ENCODE data around the gene NR1D1. TPM values are rescaled to one million over a fixed set of nuclear protein-coding genes. Genes with fewer than 3 reads are reported as not detected.
A peak's percentile ranks its signal among the peaks of the same experiment; 100 is the strongest.
"Not testable (repeated sequence)": the region's sequence is repeated elsewhere in the genome, so short reads cannot be mapped to it uniquely, and the experiment has no call there.

Gene NR1D1
- 10 to 100 TPM in 1 of 4 donors, 1 to 10 TPM in 3; 2.0 to 92.1 (median 4.7) TPM for total RNA-seq

GRCh38 chr17:40100419-40100668 lies at the start of gene NR1D1:
TSS of gene NR1D1 (minus strand) at chr17:40100589. CDS start at chr17:40100094, 495 bp downstream.
- H3K27ac ChIP-seq, result peak within 1 kb of the TSS; percentile 90 to 99
- no peaks in the 10 kb centered on the region for H3K27me3 ChIP-seq
- intact Hi-C loops (cut with DNase I; ENCODE audit: low total_unique reads), result no loop called here
- TF ChIP-seq CTCF (IDR thresholded peaks at IDR 0.05) (peak in 1 of 4 experiments; percentile 3), POLR2A (IDR thresholded peaks at IDR 0.05) (peak in 1 of 2 donors; percentile 92)
- no peak for DNase-seq
- H3K4me1 ChIP-seq, result peaks cover 46 to 47% of the 10 kb centered on the region in 2 donors
- H3K9me3 ChIP-seq, result no peaks in the 10 kb centered on the region
- no peaks in the 10 kb centered on the region for H3K36me3 ChIP-seq
- H3K4me3 ChIP-seq, result peak within 1 kb of the TSS; percentile 59 to 73

- Histone ChIP-seq H3K36me3 (no peaks in the 10 kb centered on the region), H3K27ac (no peak overlapping the region), H3K4me1 (no peaks in the 10 kb centered on the region), H3K27me3 (no peaks in the 10 kb centered on the region), H3K4me3 (no peak overlapping the region), H3K9me3 (no peaks in the 10 kb centered on the region)
- no peak for DNase-seq
- intact Hi-C loops (cut with DNase I; ENCODE audit: low total_unique reads), result no loop called here
- TF ChIP-seq CTCF (IDR thresholded peaks at IDR 0.05) (no peak), POLR2A (IDR thresholded peaks at IDR 0.05) (no peak)
Observed at GRCh38 chr17:40148527-40148926, 48.1 kb upstream of the NR1D1 start.

- no peak overlapping the region for H3K4me3 ChIP-seq
- H3K9me3 ChIP-seq, result no peaks in the 10 kb centered on the region
- H3K4me1 ChIP-seq, result peaks cover 0 to 15% of the 10 kb centered on the region in 2 donors
- no peaks in the 10 kb centered on the region for H3K36me3 ChIP-seq
- H3K27me3 ChIP-seq, result no peaks in the 10 kb centered on the region
- TF ChIP-seq CTCF (IDR thresholded peaks at IDR 0.05), result no peak
- no peak for TF ChIP-seq POLR2A (IDR thresholded peaks at IDR 0.05)
- DNase-seq, result no peak
- H3K27ac ChIP-seq, result no peak overlapping the region
- intact Hi-C loops (cut with DNase I; ENCODE audit: low total_unique reads), result no loop called here
Observed at GRCh38 chr17:40145476-40145875, 45.1 kb upstream of the NR1D1 start.

GRCh38 chr17:40143166-40143565 lies 42.8 kb upstream of the NR1D1 start:
- H3K27me3 ChIP-seq; H3K36me3 ChIP-seq; intact Hi-C loops (cut with DNase I; ENCODE audit: low total_unique reads); H3K27ac ChIP-seq; DNase-seq; H3K9me3 ChIP-seq; H3K4me3 ChIP-seq: not testable (repeated sequence)
- peaks cover 0 to 15% of the 10 kb centered on the region in 2 donors for H3K4me1 ChIP-seq

GRCh38 chr17:40139566-40140058 lies 39.2 kb upstream of the NR1D1 start:
- TF ChIP-seq POLR2A (IDR thresholded peaks at IDR 0.05) (no peak), CTCF (IDR thresholded peaks at IDR 0.05) (no peak)
- DNase-seq, result peak; percentile 29 to 30
- peaks cover 0 to 15% of the 10 kb centered on the region in 2 donors for H3K4me1 ChIP-seq
- no peaks in the 10 kb centered on the region for H3K9me3 ChIP-seq
- peak overlapping the region; percentile 74 to 97 for H3K4me3 ChIP-seq
- intact Hi-C loops (cut with DNase I; ENCODE audit: low total_unique reads), result no loop called here
- no peaks in the 10 kb centered on the region for H3K27me3 ChIP-seq
- no peaks in the 10 kb centered on the region for H3K36me3 ChIP-seq
- peak overlapping the region; percentile 96 to 97 for H3K27ac ChIP-seq

GRCh38 chr17:40135817-40136216 lies 35.4 kb upstream of the NR1D1 start:
- Histone ChIP-seq H3K4me3 (no peak overlapping the region), H3K36me3 (no peaks in the 10 kb centered on the region), H3K9me3 (no peaks in the 10 kb centered on the region), H3K27ac (peak overlapping the region in 1 of 2 donors; percentile 22), H3K4me1 (no peaks in the 10 kb centered on the region), H3K27me3 (no peaks in the 10 kb centered on the region)
- TF ChIP-seq CTCF (IDR thresholded peaks at IDR 0.05) (no peak), POLR2A (IDR thresholded peaks at IDR 0.05) (no peak)
- intact Hi-C loops (cut with DNase I; ENCODE audit: low total_unique reads), result no loop called here
- DNase-seq, result no peak
